ENCODE data around the gene LY86. TPM values are rescaled to one million over a fixed set of nuclear protein-coding genes. Genes with fewer than 3 reads are reported as not detected.

Gene LY86
- total and polyA plus RNA-seq, 2 donors (not counting 3 experiments of a cell fraction or from before 2014, with no cell fraction given): not detected

DNA sequence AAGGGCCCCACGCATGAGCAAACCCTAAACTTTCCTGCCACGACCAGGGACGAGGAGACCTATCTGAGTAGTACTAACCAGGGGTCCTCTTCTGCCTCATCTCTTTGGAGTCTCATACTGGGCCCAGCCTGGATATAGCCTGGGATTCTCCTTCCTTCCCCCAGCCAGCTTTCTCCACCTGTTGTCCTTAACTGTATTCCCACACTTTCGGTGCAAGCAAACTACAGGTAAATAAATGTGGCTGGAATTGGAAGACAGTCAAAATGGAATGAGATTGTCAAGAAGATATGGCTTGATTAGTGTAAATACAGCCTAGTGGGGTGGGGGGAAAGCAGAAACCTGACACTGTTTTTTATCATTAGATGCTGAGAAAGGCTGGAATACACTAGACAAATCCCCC lies 23.5 kb upstream of the LY86 start:
- intact Hi-C loops (cut with micrococcal nuclease) (no loop called here), dilution Hi-C loops (cut with MboI; ENCODE audit: extremely low pct_ligation_motif_present, low sequenced_read_pairs) (no loop called here)
- Histone ChIP-seq H3K9ac (replicated peaks; ENCODE audit: extremely low read depth, insufficient read depth, low read length) (no peak overlapping the region), H3K4me2 (ENCODE audit: insufficient read depth, low read length) (no peak overlapping the region), H3K9me3 (replicated peaks; ENCODE audit: control insufficient read depth, insufficient read depth, low read length) (no peaks in the 10 kb centered on the region), H3K27ac (ENCODE audit: insufficient read depth, low read depth, low read length) (no peak overlapping the region), H4K20me1 (replicated peaks; ENCODE audit: control insufficient read depth, extremely low read depth, insufficient read depth, low read length) (no peaks in the 10 kb centered on the region), H3K9me1 (replicated peaks; ENCODE audit: control insufficient read depth, extremely low read depth, insufficient read depth, low read length) (no peaks in the 10 kb centered on the region), H3K79me2 (ENCODE audit: control insufficient read depth, insufficient read depth, low read length) (no peaks in the 10 kb centered on the region), H2AFZ (ENCODE audit: low read depth, low read length) (no peak overlapping the region), H3K27me3 (ENCODE audit: control insufficient read depth in 2 of 2, insufficient read depth in 2 of 2, low read length in 2 of 2) (no peaks in the 10 kb centered on the region), H3K4me1 (ENCODE audit: control insufficient read depth, extremely low read depth, insufficient read depth, low read length) (no peaks in the 10 kb centered on the region), H3K4me3 (replicated peaks in 1 of 3; ENCODE audit: insufficient read depth in 1 of 3, low read depth in 1 of 3, low read length in 3 of 3) (no peak overlapping the region), H3K36me3 (ENCODE audit: control insufficient read depth in 2 of 2, extremely low read depth in 1 of 2, insufficient read depth in 2 of 2, low read length in 2 of 2) (no peaks in the 10 kb centered on the region)
- no peak for TF ChIP-seq FOS (IDR thresholded peaks at IDR 0.05; ENCODE audit: borderline replicate concordance, insufficient read depth, low read length)
- no peak for TF ChIP-seq GATA2 (IDR thresholded peaks at IDR 0.05; ENCODE audit: insufficient read depth, insufficient read length, low read depth, low read length)
- TF ChIP-seq CTCF (IDR thresholded peaks at IDR 0.05; ENCODE audit: extremely low read depth in 1 of 2, insufficient read depth in 1 of 2, low read depth in 1 of 2, low read length in 2 of 2): no peak
- POLR2A ChIA-PET: no interaction called here
- DNase-seq (ENCODE audit: low read depth, low spot score) (no peak), FAIRE-seq (no peak)
- BruUV-seq (replicated peaks): no TSS peak
- CTCF ChIA-PET: no interaction called here

GRCh38 chr6:6565488-6565887 lies 23.0 kb upstream of the LY86 start:
- Histone ChIP-seq H3K9me3 (replicated peaks; ENCODE audit: control insufficient read depth, insufficient read depth, low read length) (no peaks in the 10 kb centered on the region), H3K27ac (ENCODE audit: insufficient read depth, low read depth, low read length) (no peak overlapping the region), H2AFZ (ENCODE audit: low read depth, low read length) (no peak overlapping the region), H3K4me1 (ENCODE audit: control insufficient read depth, extremely low read depth, insufficient read depth, low read length) (no peaks in the 10 kb centered on the region), H3K9ac (replicated peaks; ENCODE audit: extremely low read depth, insufficient read depth, low read length) (no peak overlapping the region), H3K4me3 (replicated peaks in 1 of 3; ENCODE audit: insufficient read depth in 1 of 3, low read depth in 1 of 3, low read length in 3 of 3) (no peak overlapping the region), H3K4me2 (ENCODE audit: insufficient read depth, low read length) (no peak overlapping the region), H4K20me1 (replicated peaks; ENCODE audit: control insufficient read depth, extremely low read depth, insufficient read depth, low read length) (no peaks in the 10 kb centered on the region), H3K27me3 (ENCODE audit: control insufficient read depth in 2 of 2, insufficient read depth in 2 of 2, low read length in 2 of 2) (no peaks in the 10 kb centered on the region), H3K9me1 (replicated peaks; ENCODE audit: control insufficient read depth, extremely low read depth, insufficient read depth, low read length) (no peaks in the 10 kb centered on the region), H3K79me2 (ENCODE audit: control insufficient read depth, insufficient read depth, low read length) (no peaks in the 10 kb centered on the region), H3K36me3 (ENCODE audit: control insufficient read depth in 2 of 2, extremely low read depth in 1 of 2, insufficient read depth in 2 of 2, low read length in 2 of 2) (no peaks in the 10 kb centered on the region)
- FAIRE-seq: no peak
- ChIA-PET CTCF (no interaction called here), POLR2A (no interaction called here)
- no TSS peak for BruUV-seq (replicated peaks)
- TF ChIP-seq POLR2AphosphoS5 (IDR thresholded peaks at IDR 0.05; ENCODE audit: insufficient read depth, low read depth, low read length) (no peak), EZH2 (IDR thresholded peaks at IDR 0.05; ENCODE audit: borderline replicate concordance, low read depth, low read length, severe bottlenecking) (no peak), POLR2A (IDR thresholded peaks at IDR 0.05; ENCODE audit: low read depth, low read length) (no peak), MYC (IDR thresholded peaks at IDR 0.05; ENCODE audit: low read depth, low read length) (no peak), JUN (IDR thresholded peaks at IDR 0.05; ENCODE audit: borderline replicate concordance, insufficient read depth, insufficient read length, low read depth) (no peak), FOS (IDR thresholded peaks at IDR 0.05; ENCODE audit: borderline replicate concordance, insufficient read depth, low read length) (no peak), CTCF (IDR thresholded peaks at IDR 0.05; ENCODE audit: extremely low read depth in 1 of 2, insufficient read depth in 1 of 2, low read depth in 1 of 2, low read length in 2 of 2) (no peak), GATA2 (IDR thresholded peaks at IDR 0.05; ENCODE audit: insufficient read depth, insufficient read length, low read depth, low read length) (no peak)
- TF ChIP-seq, protein P1, sequence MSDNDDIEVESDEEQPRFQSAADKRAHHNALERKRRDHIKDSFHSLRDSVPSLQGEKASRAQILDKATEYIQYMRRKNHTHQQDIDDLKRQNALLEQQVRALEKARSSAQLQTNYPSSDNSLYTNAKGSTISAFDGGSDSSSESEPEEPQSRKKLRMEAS (IDR thresholded peaks at IDR 0.05; ENCODE audit: insufficient read depth, insufficient read length): no peak
- intact Hi-C loops (cut with micrococcal nuclease) (no loop called here), dilution Hi-C loops (cut with MboI; ENCODE audit: extremely low pct_ligation_motif_present, low sequenced_read_pairs) (no loop called here)
- no peak for DNase-seq (ENCODE audit: low read depth, low spot score)
